ENCODE results near the gene RELT.

RELT gene

GRCh38 chr11:73360743-73361369 is 15.3 kb upstream of the RELT start:
- Mint-ChIP-seq H3K9me3 (no peaks in the 10 kb centered on the region), H3K4me1 (peaks cover 5% of the 10 kb centered on the region), H3K4me3 (no peak overlapping the region), H3K27me3 (no peaks in the 10 kb centered on the region), H3K27ac (no peak overlapping the region)
- DNase-seq (no peak), ATAC-seq (no peak)

DNA sequence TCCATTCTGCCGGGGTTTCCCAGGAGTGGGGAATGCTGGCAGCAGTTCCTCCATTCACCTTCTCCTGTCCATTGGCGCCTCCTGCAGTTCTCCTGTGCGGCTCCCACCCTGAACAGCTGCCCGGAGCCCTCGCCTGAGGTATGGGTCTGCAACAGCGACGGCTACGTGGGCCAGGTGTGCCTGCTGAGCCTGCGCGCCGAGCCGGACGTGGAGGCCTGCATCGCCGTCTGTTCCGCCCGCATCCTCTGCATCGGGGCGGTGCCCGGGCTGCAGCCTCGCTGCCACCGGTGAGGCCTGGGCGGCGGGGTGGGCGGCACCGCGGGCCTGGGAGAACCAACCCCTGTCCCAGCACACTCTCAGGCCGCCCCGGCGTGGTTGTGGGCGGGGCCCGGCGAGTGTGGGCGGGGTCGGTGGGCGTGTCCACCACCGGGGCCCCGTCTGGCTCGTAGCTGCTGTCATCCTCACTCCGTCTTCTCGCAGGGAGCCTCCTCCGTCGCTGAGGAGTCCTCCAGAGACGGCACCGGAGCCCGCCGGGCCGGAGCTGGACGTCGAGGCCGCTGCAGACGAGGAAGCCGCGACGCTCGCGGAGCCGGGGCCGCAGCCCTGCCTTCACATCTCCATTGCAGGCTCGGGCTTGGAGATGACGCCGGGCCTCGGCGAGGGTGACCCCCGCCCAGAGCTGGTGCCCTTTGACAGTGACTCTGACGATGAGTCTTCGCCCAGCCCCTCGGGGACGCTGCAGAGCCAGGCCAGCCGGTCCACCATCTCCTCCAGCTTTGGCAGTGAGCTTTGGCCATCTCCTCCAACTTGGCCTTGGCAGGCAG is 14.0 kb upstream of the RELT start:
- peak; percentile 24 for ATAC-seq
- H3K9me3 Mint-ChIP-seq = no peaks in the 10 kb centered on the region
- no peak overlapping the region for H3K4me3 Mint-ChIP-seq
- no peak overlapping the region for H3K27ac Mint-ChIP-seq
- H3K4me1 Mint-ChIP-seq = peaks cover 18% of the 10 kb centered on the region
- H3K27me3 Mint-ChIP-seq = no peaks in the 10 kb centered on the region
- DNase-seq = no peak

DNA sequence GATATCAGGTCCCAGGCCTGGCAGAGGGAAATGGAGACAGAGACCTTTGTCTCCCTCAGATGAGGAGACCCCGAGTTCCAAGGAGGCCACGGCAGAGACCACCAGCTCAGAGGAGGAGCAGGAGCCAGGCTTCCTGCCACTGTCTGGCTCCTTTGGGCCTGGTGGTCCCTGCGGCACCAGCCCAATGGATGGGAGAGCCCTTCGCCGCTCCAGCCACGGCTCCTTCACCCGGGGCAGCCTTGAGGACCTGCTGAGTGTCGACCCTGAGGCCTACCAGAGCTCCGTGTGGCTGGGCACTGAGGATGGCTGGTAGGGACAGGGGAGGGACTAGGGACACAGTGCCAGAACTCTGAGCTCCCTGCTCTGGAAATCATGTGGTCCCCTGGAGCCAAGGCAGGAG is 13.1 kb upstream of the RELT start:
- no peak overlapping the region for H3K4me3 Mint-ChIP-seq
- no peak overlapping the region for H3K27ac Mint-ChIP-seq
- ATAC-seq (no peak), DNase-seq (no peak)
- no peaks in the 10 kb centered on the region for H3K27me3 Mint-ChIP-seq
- peaks cover 28% of the 10 kb centered on the region for H3K4me1 Mint-ChIP-seq
- no peaks in the 10 kb centered on the region for H3K9me3 Mint-ChIP-seq

DNA sequence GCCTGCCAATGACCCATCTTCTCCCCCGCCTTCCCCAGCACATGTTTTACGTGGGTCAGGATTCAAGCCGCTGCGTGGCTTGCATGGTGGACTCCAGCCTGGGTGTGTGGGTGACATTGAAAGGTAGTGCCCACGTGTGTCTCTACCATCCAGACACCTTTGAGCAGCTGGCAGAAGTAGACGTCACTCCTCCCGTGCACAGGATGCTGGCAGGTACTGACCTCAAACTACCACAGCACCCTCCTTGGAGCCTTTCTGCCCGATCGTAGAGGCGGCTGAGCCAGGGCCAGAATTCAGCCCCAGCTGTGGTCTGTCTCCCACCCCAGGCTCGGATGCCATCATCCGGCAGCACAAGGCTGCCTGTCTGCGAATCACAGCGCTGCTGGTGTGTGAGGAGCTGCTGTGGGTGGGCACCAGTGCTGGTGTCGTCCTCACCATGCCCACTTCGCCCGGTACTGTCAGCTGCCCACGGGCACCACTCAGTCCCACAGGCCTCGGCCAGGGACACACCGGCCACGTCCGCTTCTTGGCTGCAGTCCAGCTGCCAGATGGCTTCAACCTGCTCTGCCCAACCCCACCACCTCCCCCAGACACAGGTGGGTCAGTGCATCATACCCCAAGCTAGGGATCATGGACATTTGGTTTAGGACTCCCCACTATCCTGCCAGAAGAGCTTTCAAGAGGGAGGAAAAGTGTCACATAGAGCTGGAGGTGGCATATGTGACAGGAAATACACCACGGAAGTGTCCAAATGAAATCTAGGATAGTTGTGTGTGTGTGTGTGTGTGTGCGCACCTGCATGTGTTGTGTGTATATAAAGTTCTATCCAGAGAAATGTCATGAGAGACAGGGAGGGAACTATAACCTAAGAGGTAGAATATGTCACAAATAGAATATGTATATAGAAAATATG is 10.6 kb upstream of the RELT start:
- Mint-ChIP-seq H3K27me3 (no peaks in the 10 kb centered on the region), H3K9me3 (no peaks in the 10 kb centered on the region), H3K4me3 (peak overlapping the region; percentile 35 to 57), H3K4me1 (peaks cover 35% of the 10 kb centered on the region), H3K27ac (peak overlapping the region; percentile 75 to 96)
- ATAC-seq (no peak), DNase-seq (no peak)

DNA sequence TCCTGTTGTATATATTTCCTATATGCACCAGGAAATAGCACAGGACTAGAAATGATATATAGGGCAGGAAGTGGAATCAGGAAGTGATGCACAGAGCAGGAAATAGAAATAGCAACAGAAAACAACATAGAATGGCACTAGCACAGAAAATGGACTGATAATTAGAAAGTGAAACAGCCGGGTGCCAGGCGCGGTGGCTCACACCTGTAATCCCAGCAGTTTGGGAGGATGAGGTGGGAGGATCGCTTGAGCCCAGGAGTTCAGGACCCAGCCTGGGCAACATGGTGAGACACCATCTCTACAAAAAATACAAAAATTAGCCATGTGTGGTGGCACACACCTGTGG is 10.0 kb upstream of the RELT start:
- H3K4me3 Mint-ChIP-seq = peak overlapping the region; percentile 35 to 57
- no peaks in the 10 kb centered on the region for H3K9me3 Mint-ChIP-seq
- DNase-seq = no peak
- no peaks in the 10 kb centered on the region for H3K27me3 Mint-ChIP-seq
- H3K4me1 Mint-ChIP-seq = peaks cover 35% of the 10 kb centered on the region
- H3K27ac Mint-ChIP-seq = peak overlapping the region; percentile 75 to 96
- ATAC-seq = peak; percentile 54

- peaks cover 35% of the 10 kb centered on the region for H3K4me1 Mint-ChIP-seq
- H3K27me3 Mint-ChIP-seq = no peaks in the 10 kb centered on the region
- no peak for DNase-seq
- H3K9me3 Mint-ChIP-seq = no peaks in the 10 kb centered on the region
- no peak for ATAC-seq
- peak overlapping the region in 1 of 2 donors; percentile 96 for H3K27ac Mint-ChIP-seq
- H3K4me3 Mint-ChIP-seq = no peak overlapping the region
Observed at GRCh38 chr11:73366953-73367352, 9.2 kb upstream of the RELT start.

- Mint-ChIP-seq H3K4me1 (peaks cover 35% of the 10 kb centered on the region), H3K27me3 (no peaks in the 10 kb centered on the region), H3K4me3 (no peak overlapping the region), H3K27ac (peak overlapping the region; percentile 25 to 95), H3K9me3 (no peaks in the 10 kb centered on the region)
- no peak for DNase-seq
- ATAC-seq = no peak
Observed at GRCh38 chr11:73367482-73368024, 8.6 kb upstream of the RELT start.

- no peak for ATAC-seq
- H3K27me3 Mint-ChIP-seq = no peaks in the 10 kb centered on the region
- peak overlapping the region in 1 of 2 donors; percentile 55 for H3K27ac Mint-ChIP-seq
- peaks cover 32% of the 10 kb centered on the region for H3K4me1 Mint-ChIP-seq
- H3K4me3 Mint-ChIP-seq = no peak overlapping the region
- no peaks in the 10 kb centered on the region for H3K9me3 Mint-ChIP-seq
- DNase-seq = no peak
Observed at GRCh38 chr11:73372375-73372993, 3.7 kb upstream of the RELT start.

- Mint-ChIP-seq H3K4me1 (peaks cover 34% of the 10 kb centered on the region), H3K27me3 (no peaks in the 10 kb centered on the region), H3K4me3 (no peak overlapping the region), H3K9me3 (no peaks in the 10 kb centered on the region), H3K27ac (no peak overlapping the region)
- DNase-seq (no peak), ATAC-seq (no peak)
Observed at GRCh38 chr11:73374151-73374550, 2.0 kb upstream of the RELT start.

- Mint-ChIP-seq H3K4me1 (peaks cover 50% of the 10 kb centered on the region), H3K4me3 (peak overlapping the region; percentile 88 to 92), H3K27me3 (no peaks in the 10 kb centered on the region), H3K27ac (peak overlapping the region; percentile 85 to 91), H3K9me3 (no peaks in the 10 kb centered on the region)
- no peak for DNase-seq
- peak; percentile 1 for ATAC-seq
Observed at GRCh38 chr11:73375830-73376159, 404 bp upstream of the RELT start.

DNA sequence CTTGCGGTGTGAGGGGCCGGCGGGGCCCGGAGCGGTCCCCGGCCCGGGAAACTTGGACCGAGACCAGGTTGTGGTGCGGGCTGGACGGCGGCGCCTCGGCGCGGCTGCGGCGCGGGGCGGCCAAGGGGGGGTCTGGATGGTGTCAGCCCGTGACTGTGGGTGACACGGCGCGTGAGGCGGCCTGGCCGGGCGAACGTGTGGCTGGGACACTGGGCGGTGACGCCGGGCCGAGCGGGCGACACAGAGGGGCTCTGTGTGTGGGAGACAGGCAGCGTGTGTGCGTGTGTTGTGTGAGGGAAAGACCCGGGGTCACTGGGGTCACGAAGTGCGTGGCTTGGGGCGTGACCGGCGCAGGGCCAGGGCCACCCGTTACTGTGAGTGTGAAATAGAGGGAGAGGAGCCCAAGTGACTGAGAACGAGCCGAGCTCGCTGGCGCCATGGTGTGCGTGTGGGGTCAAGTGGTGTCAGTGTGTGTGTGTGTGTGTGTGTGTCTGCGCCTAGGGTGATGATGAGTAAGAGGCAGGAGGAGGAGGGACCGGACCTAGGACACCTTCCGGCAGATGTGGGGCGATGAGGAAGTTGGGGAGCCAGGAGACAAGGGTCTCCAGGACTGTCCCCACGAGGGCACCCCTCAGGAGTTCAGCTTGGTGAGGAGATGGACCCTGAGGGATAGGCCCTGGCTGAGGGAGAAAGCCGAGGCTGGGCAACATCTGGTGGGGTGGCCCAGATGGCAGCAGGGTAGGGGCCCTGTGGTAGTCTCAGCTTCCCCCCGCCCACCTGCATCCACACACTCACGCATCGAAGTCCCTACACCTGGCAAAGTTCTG is 817 bp downstream of the RELT start:
- peak; percentile 64 for ATAC-seq
- Mint-ChIP-seq H3K27me3 (no peaks in the 10 kb centered on the region), H3K27ac (peak overlapping the region; percentile 88 to 97), H3K4me1 (peaks cover 63% of the 10 kb centered on the region), H3K9me3 (no peaks in the 10 kb centered on the region), H3K4me3 (peak overlapping the region; percentile 88 to 92)
- DNase-seq = peak; percentile 62 to 72

GRCh38 chr11:73379189-73379880 is 3.1 kb downstream of the RELT start:
- H3K4me1 Mint-ChIP-seq = peaks cover 86% of the 10 kb centered on the region
- H3K4me3 Mint-ChIP-seq = peak overlapping the region in 1 of 2 donors; percentile 8
- no peak for ATAC-seq
- no peak for DNase-seq
- no peaks in the 10 kb centered on the region for H3K27me3 Mint-ChIP-seq
- no peak overlapping the region for H3K27ac Mint-ChIP-seq
- H3K9me3 Mint-ChIP-seq = no peaks in the 10 kb centered on the region

- DNase-seq = no peak
- Mint-ChIP-seq H3K9me3 (no peaks in the 10 kb centered on the region), H3K4me1 (peaks cover 93% of the 10 kb centered on the region), H3K27ac (peak overlapping the region in 1 of 2 donors; percentile 42), H3K4me3 (no peak overlapping the region), H3K27me3 (no peaks in the 10 kb centered on the region)
- no peak for ATAC-seq
Observed at GRCh38 chr11:73380331-73380730, 4.1 kb downstream of the RELT start.

DNA sequence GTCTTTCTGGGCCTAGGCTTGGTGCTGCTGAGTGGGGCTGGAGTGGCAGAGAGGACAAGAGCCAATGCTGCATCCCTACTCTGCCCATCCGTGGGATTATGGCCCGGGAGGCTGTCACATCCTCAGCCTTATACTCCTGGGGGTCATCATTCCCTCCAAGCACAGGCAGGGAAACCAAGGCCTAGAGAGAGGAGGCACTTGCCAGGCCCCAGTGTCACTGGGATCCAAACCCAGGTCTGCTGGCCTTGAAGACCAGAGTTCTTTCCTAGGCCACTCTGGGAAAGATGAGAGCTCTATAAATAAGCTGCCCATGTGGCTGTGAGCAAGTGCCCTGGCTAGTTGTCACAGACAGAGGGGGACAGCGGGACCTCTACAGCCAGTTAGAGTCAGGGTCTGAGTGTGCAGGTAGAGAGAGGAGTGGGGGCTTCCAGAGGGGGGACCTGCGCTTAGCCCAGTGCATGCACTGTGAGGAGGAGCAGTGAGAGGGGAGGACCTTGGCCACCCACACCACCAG is 4.8 kb downstream of the RELT start:
- peaks cover 93% of the 10 kb centered on the region for H3K4me1 Mint-ChIP-seq

More for the DNA sequence above, 4.8 kb downstream of the RELT start:
- H3K27ac Mint-ChIP-seq = peak overlapping the region in 1 of 2 donors; percentile 74
- DNase-seq (no peak), ATAC-seq (no peak)
- no peaks in the 10 kb centered on the region for H3K9me3 Mint-ChIP-seq
- no peak overlapping the region for H3K4me3 Mint-ChIP-seq
- H3K27me3 Mint-ChIP-seq = no peaks in the 10 kb centered on the region
